ENCODE results near the gene GLIS1. TPM values are rescaled to one million over a fixed set of nuclear protein-coding genes. Genes with fewer than 3 reads are reported as not detected.

Gene GLIS1
- total and polyA plus RNA-seq, 8 donors: 0.20 to 4.8 (median 0.55) TPM; not detected in 1

- TF ChIP-seq CTCF (IDR thresholded peaks at IDR 0.05) (no peak), EP300 (IDR thresholded peaks at IDR 0.05) (no peak), POLR2AphosphoS5 (IDR thresholded peaks at IDR 0.05) (no peak), POLR2A (IDR thresholded peaks at IDR 0.05) (no peak)
- Histone ChIP-seq H3K4me3 (no peak overlapping the region), H3K27ac (no peak overlapping the region), H3K36me3 (no peaks in the 10 kb centered on the region), H3K9me3 (no peaks in the 10 kb centered on the region), H3K4me1 (peaks cover 0 to 22% (median 14%) of the 10 kb centered on the region in 4 donors), H3K27me3 (peaks cover 0 to 80% (median 26%) of the 10 kb centered on the region in 3 donors)
- intact Hi-C loops (cut with DNase I; ENCODE audit: low total_unique reads): loop anchor here (10.0 kb wide), 1 partner anchor 199 kb away; no protein-coding TSS in a partner anchor
- DNase-seq: no peak
- WGBS, 5 donors: 58 to 78% (median 60%) methylated on average over 3 of the region's 3 CpGs
Observed at GRCh38 chr1:53683986-53684740, 54.8 kb downstream of the GLIS1 start.

GRCh38 chr1:53682881-53683280 is 56.1 kb downstream of the GLIS1 start:
- Histone ChIP-seq H3K27ac (no peak overlapping the region), H3K9me3 (no peaks in the 10 kb centered on the region), H3K4me1 (peaks cover 0 to 22% (median 14%) of the 10 kb centered on the region in 4 donors), H3K4me3 (no peak overlapping the region), H3K27me3 (peaks cover 0 to 67% (median 26%) of the 10 kb centered on the region in 3 donors), H3K36me3 (no peaks in the 10 kb centered on the region)
- intact Hi-C loops (cut with DNase I; ENCODE audit: low total_unique reads): loop anchor here (10.0 kb wide), 1 partner anchor 198 kb away; no protein-coding TSS in a partner anchor
- 82 to 93% (median 86%) methylated on average over 6 of the region's 6 CpGs for WGBS, 5 donors
- DNase-seq: no peak
- no peak for TF ChIP-seq POLR2A (IDR thresholded peaks at IDR 0.05)
- no peak for TF ChIP-seq POLR2AphosphoS5 (IDR thresholded peaks at IDR 0.05)
- no peak for TF ChIP-seq CTCF (IDR thresholded peaks at IDR 0.05)
- TF ChIP-seq EP300 (IDR thresholded peaks at IDR 0.05): no peak

- peak; percentile 48 to 79 for DNase-seq
- Histone ChIP-seq H3K27ac (no peak overlapping the region), H3K36me3 (no peaks in the 10 kb centered on the region), H3K4me3 (no peak overlapping the region), H3K4me1 (peaks cover 0 to 22% (median 14%) of the 10 kb centered on the region in 4 donors), H3K9me3 (no peaks in the 10 kb centered on the region), H3K27me3 (peaks cover 0 to 60% (median 22%) of the 10 kb centered on the region in 3 donors)
- intact Hi-C loops (cut with DNase I; ENCODE audit: low total_unique reads): loop anchor here (10.0 kb wide), 1 partner anchor 197 kb away; no protein-coding TSS in a partner anchor
- no peak for TF ChIP-seq POLR2AphosphoS5 (IDR thresholded peaks at IDR 0.05)
- no peak for TF ChIP-seq EP300 (IDR thresholded peaks at IDR 0.05)
- TF ChIP-seq CTCF (IDR thresholded peaks at IDR 0.05): peak in 3 of 7 experiments; percentile 22 to 52 (median 39)
- TF ChIP-seq POLR2A (IDR thresholded peaks at IDR 0.05): no peak
- WGBS, 5 donors: 20 to 30% (median 25%) methylated on average over 15 of the region's 15 CpGs
Observed at GRCh38 chr1:53681977-53682685, 56.8 kb downstream of the GLIS1 start.

- Histone ChIP-seq H3K4me1 (peaks cover 0 to 22% (median 14%) of the 10 kb centered on the region in 4 donors), H3K9me3 (no peaks in the 10 kb centered on the region), H3K36me3 (no peaks in the 10 kb centered on the region), H3K27ac (no peak overlapping the region), H3K4me3 (no peak overlapping the region), H3K27me3 (peaks cover 0 to 53% (median 16%) of the 10 kb centered on the region in 3 donors)
- intact Hi-C loops (cut with DNase I; ENCODE audit: low total_unique reads): loop anchor here (10.0 kb wide), 1 partner anchor 197 kb away; no protein-coding TSS in a partner anchor
- DNase-seq: no peak
- TF ChIP-seq POLR2A (IDR thresholded peaks at IDR 0.05) (no peak), CTCF (IDR thresholded peaks at IDR 0.05) (no peak), POLR2AphosphoS5 (IDR thresholded peaks at IDR 0.05) (no peak), EP300 (IDR thresholded peaks at IDR 0.05) (no peak)
- WGBS, 5 donors: 50 to 65% (median 57%) methylated on average over 5 to 6 of the region's 6 CpGs
Observed at GRCh38 chr1:53681351-53681976, 57.5 kb downstream of the GLIS1 start.

Data from stomach (tissue), 9 donors.